KMS-11 (cell line): Measurements from ENCODE around the gene STRN4.

Experiments used
- H2AFZ ChIP-seq: fragments of 200-600 bp; sonication (generic); 2 replicates; pipeline ENCODE4 v1.6.1; 2016; ENCODE audit warnings: antibody characterized with exemption, mixed run types, low read depth
- H3K27ac ChIP-seq: fragments of 200-600 bp; sonication (generic); 2 replicates; pipeline ENCODE4 v1.6.1; 2016; ENCODE audit warnings: mild to moderate bottlenecking, mixed run types
- H3K27me3 ChIP-seq: fragments of 200-600 bp; sonication (generic); 2 replicates; pipeline ENCODE4 v1.6.1; 2017; ENCODE audit warnings: mild to moderate bottlenecking, low read depth, mixed run types, moderate library complexity; ENCODE audit not compliant: insufficient read depth
- H3K36me3 ChIP-seq: fragments of 200-600 bp; sonication (generic); 2 replicates; pipeline ENCODE4 v1.6.1; 2017; ENCODE audit warnings: mild to moderate bottlenecking, mixed run types; ENCODE audit not compliant: insufficient read depth
- H3K4me1 ChIP-seq: fragments of 200-600 bp; sonication (generic); 2 replicates; pipeline ENCODE4 v1.6.1; 2016; ENCODE audit warnings: mild to moderate bottlenecking, low read depth, mixed run types; ENCODE audit not compliant: poor library complexity, severe bottlenecking
- H3K4me2 ChIP-seq: fragments of 200-600 bp; sonication (generic); 2 replicates; pipeline ENCODE4 v1.7.0; 2016; ENCODE audit warnings: mild to moderate bottlenecking, mixed run types
- H3K4me3 ChIP-seq: fragments of 200-600 bp; sonication (generic); IDR thresholded peaks from 2 replicates; pipeline ENCODE4 v1.6.1; 2017; ENCODE audit warnings: low read depth, low read length, mixed read lengths; ENCODE audit not compliant: insufficient read depth
- H3K79me2 ChIP-seq: fragments of 200-600 bp; sonication (generic); 2 replicates; pipeline ENCODE4 v1.6.1; 2016; ENCODE audit warnings: low read depth, mixed run types; ENCODE audit not compliant: insufficient read depth
- H3K9ac ChIP-seq: fragments of 200-600 bp; sonication (generic); 2 replicates; pipeline ENCODE4 v1.6.1; 2016; ENCODE audit warnings: mild to moderate bottlenecking, mixed run types
- H4K20me1 ChIP-seq: fragments of 200-600 bp; sonication (generic); 2 replicates; pipeline ENCODE4 v1.6.1; 2016; ENCODE audit warnings: mild to moderate bottlenecking, mixed run types; ENCODE audit not compliant: insufficient read depth
- CTCF ChIP-seq: fragments of 200-600 bp; sonication (generic); conservative IDR thresholded peaks from 2 replicates; pipeline ENCODE4 v1.6.1; 2017; ENCODE audit warnings: low read depth, mild to moderate bottlenecking, antibody characterized with exemption, low read length, moderate library complexity, mixed read lengths

STRN4 gene

GRCh38 chr19:46739290-46739771 is 6.9 kb downstream of the STRN4 start:
- Histone ChIP-seq H3K4me1 (peaks cover 11% of the 10 kb centered on the region), H3K4me3 (no peak overlapping the region), H4K20me1 (peaks cover 40% of the 10 kb centered on the region), H3K79me2 (peaks cover 70% of the 10 kb centered on the region), H2AFZ (no peak overlapping the region), H3K36me3 (no peaks in the 10 kb centered on the region; the same call in 1 of the 2 replicates), H3K4me2 (no peak overlapping the region), H3K9ac (no peak overlapping the region), H3K27me3 (no peaks in the 10 kb centered on the region), H3K27ac (no peak overlapping the region)
- no peak for TF ChIP-seq CTCF

DNA sequence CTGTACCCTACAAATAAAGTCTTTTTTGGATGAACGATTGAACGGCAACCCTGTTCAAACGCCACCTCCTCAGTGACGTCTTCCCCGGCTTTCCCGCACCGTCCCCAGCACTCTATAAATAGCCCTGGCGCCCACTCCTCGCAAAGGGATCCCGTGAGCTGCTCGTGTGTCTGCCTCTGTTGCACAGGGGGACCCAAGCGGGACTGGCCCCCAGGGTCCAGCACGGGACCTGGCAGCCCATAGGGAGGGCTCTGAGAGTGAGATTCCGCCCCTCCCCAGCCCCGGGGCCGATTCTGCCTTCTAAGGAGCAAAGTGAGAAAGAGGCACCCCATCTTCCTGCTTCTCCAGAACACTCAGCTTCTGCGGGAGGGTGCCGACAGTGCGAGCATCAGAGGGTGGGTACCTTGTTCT is 8.5 kb downstream of the STRN4 start:
- no peak overlapping the region for H3K4me3 ChIP-seq
- no peak for TF ChIP-seq CTCF
- H3K27ac ChIP-seq, result no peak overlapping the region
- H3K4me2 ChIP-seq, result no peak overlapping the region
- no peak overlapping the region for H2AFZ ChIP-seq
- peaks cover 32% of the 10 kb centered on the region for H4K20me1 ChIP-seq
- H3K36me3 ChIP-seq, result no peaks in the 10 kb centered on the region; the same call in 1 of the 2 replicates
- peaks cover 54% of the 10 kb centered on the region for H3K79me2 ChIP-seq
- H3K4me1 ChIP-seq, result peaks cover 2% of the 10 kb centered on the region
- H3K27me3 ChIP-seq, result no peaks in the 10 kb centered on the region
- no peak overlapping the region for H3K9ac ChIP-seq

DNA sequence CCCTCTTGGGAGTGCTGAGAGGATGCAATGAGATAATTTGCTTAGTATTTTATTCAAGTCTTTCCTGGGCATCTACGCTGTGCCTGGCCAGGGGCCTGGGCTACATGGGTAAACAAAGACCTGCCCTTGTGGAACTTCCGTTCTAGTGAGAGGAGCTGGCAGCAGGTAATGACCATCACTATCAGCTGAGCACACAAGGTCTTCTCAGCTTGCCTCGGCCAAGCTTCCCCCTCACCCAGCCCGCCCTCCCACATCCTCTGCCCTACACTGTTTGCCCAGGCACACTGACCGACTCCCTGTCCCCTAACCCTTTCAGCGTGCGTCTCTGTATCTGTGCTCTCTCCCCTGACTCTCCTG is 9.0 kb downstream of the STRN4 start:
- Histone ChIP-seq H3K4me2 (no peak overlapping the region), H3K27me3 (no peaks in the 10 kb centered on the region), H3K79me2 (peaks cover 49% of the 10 kb centered on the region), H3K27ac (no peak overlapping the region), H3K36me3 (no peaks in the 10 kb centered on the region; the same call in 1 of the 2 replicates), H2AFZ (no peak overlapping the region), H3K9ac (no peak overlapping the region), H3K4me1 (peaks cover 4% of the 10 kb centered on the region), H3K4me3 (no peak overlapping the region), H4K20me1 (peaks cover 27% of the 10 kb centered on the region)
- no peak for TF ChIP-seq CTCF

- Histone ChIP-seq H3K27ac (no peak overlapping the region), H3K4me2 (no peak overlapping the region), H3K79me2 (peaks cover 44% of the 10 kb centered on the region), H2AFZ (no peak overlapping the region), H3K4me3 (no peak overlapping the region), H4K20me1 (peaks cover 21% of the 10 kb centered on the region), H3K27me3 (no peaks in the 10 kb centered on the region), H3K36me3 (no peaks in the 10 kb centered on the region; the same call in 1 of the 2 replicates), H3K9ac (no peak overlapping the region), H3K4me1 (peaks cover 9% of the 10 kb centered on the region)
- TF ChIP-seq CTCF, result no peak
These were observed 9.5 kb downstream of the STRN4 start for GRCh38 chr19:46736531-46737297.
